Stimulated activated CD4-positive, alpha-beta T cell treated with anti-CD3 and anti-CD28 coated beads, TNF-alpha, amount 100 ng/mL, for 4 hours (primary cell): ENCODE data around the gene ADAM15.
A peak's percentile ranks its signal among the peaks of the same experiment; 100 is the strongest.

Source experiments
- DNase-seq, 3 experiments: peaks; one replicate each; pipeline ENCODE4 v3.0.0-alpha.2; 2020; ENCODE audit warnings: low read depth in 3 of 3

Gene ADAM15

DNA sequence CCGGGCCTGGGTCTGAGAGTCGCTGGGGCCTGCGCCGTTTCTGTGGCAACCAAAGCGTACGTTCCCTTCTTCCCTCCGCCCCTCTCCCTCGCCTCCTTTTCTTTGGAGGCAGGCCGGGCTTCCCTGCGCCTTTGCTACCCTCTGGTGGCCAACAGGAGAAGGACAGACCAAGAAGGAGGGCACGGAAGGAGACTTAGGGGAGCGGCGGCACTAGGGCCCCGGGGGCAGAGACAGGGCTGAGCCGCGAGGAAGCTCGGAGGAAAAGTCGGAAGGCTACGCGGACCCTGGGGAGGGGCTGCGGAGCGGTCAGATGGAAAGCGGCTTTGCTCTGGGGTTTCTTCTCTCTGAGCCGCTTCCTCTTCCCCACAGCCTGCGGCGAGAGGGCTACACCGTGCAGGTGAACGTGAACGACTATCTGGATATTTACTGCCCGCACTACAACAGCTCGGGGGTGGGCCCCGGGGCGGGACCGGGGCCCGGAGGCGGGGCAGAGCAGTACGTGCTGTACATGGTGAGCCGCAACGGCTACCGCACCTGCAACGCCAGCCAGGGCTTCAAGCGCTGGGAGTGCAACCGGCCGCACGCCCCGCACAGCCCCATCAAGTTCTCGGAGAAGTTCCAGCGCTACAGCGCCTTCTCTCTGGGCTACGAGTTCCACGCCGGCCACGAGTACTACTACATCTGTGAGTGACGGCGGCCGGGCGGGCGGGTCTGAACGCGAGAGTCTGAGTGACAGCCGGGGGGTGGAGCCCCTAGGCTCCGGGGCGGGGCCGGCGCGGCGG is 33.8 kb downstream of the ADAM15 start:
- peak; percentile 82 to 89 (median 84) for DNase-seq

DNA sequence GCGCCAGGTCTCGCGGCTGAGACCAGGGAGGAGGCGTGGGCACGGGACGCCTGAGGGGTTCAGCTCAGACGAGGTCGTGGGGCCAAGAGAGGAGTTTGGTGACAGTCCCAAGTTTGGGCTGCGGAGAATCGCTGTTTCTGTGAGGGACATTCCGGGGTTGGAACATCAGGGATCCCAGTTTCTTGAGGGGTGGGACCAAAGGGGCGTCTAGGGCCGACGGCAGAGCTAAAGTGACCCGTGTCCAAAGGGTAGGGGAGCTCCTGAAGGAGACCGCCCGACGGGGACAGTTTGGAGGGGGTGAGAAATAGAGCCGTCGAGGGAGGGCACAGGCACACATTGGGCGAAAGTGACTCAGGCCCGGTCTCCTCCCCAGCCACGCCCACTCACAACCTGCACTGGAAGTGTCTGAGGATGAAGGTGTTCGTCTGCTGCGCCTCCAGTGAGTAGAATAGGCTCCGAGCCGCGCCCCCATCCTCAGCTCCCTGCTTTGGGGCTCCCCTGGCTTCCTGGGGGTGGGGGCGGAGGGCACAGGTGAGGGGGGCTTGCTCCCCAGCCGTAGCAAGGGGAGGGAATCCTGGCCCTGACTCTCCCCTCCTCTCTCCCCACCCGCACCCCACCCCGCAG is 34.5 kb downstream of the ADAM15 start:
- peak; percentile 62 to 79 (median 77) for DNase-seq

DNA sequence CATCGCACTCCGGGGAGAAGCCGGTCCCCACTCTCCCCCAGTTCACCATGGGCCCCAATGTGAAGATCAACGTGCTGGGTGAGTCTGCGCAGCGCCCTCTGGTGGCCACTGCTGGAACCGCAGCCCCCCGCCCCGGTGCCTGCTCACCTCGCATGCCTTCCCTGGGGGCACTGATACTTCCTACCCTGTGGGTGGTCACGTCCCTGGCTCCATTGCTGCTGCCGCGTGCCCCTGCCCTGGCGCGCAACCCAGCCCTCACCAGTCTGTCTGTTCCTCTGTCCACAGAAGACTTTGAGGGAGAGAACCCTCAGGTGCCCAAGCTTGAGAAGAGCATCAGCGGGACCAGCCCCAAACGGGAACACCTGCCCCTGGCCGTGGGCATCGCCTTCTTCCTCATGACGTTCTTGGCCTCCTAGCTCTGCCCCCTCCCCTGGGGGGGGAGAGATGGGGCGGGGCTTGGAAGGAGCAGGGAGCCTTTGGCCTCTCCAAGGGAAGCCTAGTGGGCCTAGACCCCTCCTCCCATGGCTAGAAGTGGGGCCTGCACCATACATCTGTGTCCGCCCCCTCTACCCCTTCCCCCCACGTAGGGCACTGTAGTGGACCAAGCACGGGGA is 35.1 kb downstream of the ADAM15 start:
- peak; percentile 62 to 73 (median 65) for DNase-seq

DNA sequence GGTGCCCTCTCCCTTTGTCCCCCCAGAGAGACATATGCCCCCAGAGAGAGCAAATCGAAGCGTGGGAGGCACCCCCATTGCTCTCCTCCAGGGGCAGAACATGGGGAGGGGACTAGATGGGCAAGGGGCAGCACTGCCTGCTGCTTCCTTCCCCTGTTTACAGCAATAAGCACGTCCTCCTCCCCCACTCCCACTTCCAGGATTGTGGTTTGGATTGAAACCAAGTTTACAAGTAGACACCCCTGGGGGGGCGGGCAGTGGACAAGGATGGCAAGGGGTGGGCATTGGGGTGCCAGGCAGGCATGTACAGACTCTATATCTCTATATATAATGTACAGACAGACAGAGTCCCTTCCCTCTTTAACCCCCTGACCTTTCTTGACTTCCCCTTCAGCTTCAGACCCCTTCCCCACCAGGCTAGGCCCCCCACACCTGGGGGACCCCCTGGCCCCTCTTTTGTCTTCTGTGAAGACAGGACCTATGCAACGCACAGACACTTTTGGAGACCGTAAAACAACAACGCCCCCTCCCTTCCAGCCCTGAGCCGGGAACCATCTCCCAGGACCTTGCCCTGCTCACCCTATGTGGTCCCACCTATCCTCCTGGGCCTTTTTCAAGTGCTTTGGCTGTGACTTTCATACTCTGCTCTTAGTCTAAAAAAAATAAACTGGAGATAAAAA is 35.9 kb downstream of the ADAM15 start:
- DNase-seq: no peak

DNA sequence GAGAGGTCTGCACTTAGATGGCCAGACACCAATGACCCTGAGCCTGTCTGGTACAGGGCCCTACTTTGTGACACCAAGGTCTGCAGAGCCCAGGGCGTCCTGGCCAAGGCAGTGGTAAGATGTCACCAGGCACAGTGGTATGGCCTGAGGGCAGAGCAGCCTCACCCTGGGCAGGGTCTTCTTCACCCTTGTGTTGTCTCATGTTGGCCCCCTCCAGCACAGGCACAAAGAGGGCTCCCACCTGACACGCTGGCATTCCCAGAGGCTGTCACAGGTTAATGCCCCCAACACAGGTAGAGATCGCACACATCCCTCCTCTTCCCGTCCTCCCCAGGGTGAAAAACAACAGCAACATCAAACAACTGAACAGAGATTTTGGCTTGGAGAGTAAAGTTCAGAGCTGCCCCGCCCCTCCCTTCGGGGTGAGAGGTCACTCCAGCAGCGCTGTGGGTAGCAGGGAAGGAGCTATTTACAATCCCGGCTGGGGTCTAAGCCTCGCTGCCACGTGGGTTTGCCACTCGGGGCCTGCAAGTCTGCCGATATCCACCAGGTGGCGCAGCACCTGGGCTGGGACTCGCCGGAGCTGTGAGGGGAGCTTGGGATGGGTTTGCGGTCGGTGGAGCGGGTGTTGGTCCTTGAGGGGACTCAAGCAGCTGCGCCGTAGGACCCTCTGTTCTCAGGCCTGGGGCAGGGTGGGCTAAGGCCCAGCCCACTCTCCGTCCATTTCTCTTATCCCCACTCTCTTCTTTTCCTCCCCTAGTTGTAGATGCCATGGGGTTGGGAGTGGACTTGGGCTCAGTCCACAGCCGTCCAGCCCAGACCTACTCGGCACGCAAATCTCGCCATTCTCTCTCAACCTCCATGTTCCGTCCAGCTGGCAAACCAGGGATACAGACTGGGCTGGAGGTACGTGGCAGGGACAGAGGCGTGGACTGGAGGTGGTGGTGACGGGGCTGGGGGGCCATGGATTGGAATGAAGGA is 40.2 kb downstream of the ADAM15 start:
- DNase-seq: peak; percentile 68 to 73 (median 70)

DNA sequence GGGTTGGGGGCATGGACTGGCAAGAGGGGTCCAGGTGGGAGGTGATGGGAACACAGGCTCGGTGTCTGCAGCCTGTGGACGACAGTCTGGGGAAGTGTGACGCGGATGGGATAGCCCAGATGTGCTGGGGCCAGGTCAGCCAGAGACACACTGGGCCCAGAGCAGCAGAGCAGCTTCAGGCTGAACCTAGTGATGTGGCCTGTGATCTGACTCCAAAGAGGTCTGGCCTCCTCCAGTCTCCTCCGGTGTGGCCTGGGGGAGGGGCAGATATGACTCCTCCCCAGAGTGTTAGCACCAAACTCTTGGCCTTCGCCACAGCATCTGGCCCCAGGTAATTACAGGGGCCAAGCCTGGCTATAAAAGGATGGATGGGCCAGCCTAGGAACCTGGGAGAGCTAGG is 41.0 kb downstream of the ADAM15 start:
- DNase-seq: no peak

DNA sequence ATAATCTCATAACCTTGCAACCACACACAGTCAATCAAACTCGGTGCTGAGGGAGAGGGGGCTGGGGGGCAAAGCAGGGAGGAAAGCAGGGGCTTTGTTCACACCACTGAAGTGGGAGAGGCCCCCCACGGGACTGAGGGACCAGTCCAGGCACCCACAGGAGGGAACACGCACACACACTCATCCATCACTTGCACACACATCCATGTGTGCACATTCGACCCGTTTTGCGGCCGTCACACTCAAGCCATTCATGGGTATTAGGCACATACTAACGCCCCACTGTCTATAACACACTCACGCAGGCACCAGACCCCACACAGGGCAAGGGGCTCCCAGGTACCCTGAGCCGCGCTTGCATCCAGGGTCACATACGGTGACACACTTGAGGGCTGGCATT is 41.5 kb downstream of the ADAM15 start:
- no peak for DNase-seq

DNA sequence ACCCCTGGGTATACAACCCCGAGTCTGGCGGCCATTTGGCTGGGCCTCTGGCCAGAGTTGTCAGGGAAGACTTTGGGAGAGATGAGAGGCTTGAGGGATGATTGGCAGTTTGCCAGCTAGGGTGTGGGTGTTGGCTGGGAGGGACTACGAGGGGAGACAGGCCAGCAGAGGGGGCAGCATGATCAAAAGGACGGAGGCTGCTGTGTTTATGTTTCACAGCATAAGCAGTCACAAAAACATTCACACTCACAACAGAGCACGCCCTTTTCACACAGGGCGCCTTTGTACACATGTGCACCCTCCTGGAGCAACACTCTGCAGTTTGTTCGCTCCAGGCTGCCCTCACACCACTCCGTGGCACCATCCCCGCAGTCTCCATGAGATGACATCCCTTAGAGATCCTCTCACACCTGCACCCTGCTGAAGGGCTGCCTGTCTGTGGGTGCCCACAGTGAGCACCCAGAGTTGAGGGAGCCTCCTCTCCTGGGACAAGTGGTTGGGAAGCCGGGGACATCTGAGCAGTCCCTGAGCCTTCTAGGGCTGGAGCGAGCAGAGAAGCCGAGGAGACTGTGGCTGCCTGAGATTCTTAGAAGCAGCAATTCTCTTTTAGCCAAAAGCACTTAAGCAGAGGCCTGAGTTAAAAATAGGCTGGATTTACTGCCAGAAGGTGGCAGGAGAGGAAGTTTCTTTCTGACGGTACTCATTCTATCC is 43.0 kb downstream of the ADAM15 start:
- DNase-seq: no peak

DNA sequence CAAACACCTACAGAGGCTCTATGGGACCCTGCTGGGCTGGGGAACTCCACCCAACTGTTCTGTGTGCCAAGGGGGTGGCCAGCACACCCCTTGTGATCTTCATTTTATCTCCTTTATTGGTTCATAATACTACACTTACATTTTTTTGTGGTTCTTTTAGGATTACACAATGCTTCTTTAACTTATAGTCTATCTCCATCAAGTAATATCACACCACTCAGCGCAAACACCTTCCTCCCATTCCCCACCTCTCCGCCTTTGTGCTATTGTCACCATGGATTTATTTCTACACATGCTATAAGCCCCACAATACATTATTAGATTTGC is 43.5 kb downstream of the ADAM15 start:
- no peak for DNase-seq

DNA sequence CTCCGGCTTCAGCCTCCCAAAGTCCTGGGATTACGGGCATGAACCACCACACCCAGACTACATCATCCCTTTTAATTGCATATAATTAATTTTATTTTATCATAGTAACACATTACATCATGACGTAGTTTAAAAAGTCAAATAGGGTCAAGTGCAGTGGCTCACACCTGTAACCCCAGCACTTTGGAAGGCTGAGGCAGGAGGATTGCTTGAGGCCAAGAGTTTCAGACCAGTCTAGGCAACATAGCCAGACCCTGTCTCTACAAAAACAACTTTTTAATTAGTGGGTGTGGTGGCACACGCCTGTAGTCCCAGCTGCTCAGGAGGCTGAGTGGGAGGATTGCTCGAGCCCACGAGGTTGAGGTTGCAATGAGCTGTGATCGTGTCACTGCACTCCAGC is 48.2 kb downstream of the ADAM15 start:
- DNase-seq: no peak

DNA sequence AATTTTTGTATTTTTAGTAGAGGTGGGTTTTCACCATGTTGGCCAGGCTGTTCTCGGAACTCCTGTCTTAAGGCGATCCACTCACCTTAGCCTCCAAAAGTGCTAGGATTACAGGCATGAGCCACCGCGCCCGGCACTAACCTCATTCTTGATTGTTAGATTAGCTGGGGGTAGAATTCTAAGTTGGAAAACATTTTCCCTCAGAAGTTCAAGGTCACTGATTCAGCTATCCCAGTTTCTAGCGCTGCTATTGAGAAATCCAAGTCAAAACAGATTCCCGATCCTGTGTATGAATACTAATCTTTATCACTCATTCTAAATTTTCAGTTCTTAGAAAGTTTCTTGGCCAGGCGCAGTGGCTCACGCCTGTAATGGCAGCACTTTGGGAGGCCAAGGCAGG is 52.2 kb downstream of the ADAM15 start:
- DNase-seq: no peak

DNA sequence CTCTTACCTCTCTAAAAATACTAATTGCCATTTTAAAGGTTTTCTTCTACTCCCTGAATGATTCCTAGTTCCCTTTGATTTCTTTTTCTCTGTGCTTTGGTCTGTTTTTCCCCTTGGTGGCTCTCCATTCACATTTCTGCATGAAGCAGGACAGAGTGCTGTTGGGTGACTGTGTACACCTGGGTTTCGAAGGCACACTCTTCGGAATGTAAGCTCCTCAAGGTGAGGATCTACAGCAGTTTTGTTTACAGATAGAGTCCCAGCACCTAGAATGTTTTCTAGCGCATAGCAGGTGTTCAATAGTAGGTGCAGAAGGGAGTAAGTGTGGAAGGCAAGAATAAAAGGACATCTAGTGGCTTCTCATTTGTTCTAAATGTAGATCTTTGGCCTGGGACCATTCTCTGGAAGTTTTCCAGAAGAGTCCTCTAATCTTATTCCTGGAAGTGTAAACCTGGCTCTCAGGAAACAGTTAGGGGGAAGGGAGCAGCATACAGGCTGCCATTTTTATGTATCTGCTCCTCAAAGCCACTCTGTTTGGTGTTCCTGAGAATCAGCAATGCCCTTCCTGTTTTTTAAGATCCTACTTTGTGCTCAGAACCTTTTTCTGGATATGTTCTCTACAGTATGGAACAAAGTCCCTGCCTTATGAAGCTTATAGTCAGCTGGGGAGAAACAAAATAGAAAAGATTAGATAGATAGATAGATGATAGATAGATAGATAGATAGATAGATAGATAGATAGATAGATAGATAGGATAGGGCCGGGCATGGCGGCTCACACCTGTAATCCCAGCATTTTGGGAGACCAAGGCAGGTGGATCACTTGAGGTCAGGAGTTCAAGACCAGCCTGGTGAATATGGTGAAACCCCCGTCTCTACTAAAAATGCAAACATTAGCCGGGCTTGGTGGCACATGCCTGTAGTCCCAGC is 53.8 kb downstream of the ADAM15 start:
- no peak for DNase-seq

DNA sequence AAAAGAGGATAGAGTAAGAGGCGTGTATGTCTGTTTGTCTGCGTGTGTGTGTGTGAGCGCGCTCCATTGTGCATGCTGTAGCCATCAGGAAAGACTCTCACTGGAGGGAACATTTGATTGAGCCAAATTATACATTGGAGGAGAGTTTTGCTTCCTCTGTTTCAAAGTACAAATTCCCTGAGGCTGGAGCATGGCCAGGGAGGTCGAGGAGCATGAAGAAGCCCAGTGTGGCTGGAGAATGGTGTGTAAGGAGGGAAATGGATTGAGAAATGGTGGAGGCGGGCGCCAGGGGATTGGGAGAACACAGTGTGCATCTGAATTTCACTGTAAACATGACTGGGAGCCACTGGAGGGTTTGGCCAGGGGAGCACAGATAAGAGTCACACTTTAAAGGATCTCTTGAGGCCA is 54.5 kb downstream of the ADAM15 start:
- no peak for DNase-seq

DNA sequence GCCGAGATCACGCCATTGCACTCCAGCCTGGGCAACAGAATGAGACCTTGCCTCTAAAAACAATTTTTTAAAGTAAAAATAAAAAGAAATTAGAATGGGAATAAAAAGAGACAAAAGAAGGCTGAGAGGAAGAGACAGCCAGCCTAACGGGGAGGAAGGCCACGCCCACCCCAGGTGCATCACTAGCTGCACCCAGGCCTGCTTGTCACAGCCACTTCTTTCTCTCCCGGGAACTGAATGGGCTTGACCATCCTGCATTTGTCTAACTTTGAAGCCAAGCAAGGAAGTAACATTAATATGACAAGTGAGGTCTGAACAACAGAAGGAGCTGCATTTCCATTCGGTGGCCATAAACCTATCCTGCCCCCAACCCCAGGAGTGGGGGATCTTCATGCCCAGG is 55.7 kb downstream of the ADAM15 start:
- DNase-seq: no peak

DNA sequence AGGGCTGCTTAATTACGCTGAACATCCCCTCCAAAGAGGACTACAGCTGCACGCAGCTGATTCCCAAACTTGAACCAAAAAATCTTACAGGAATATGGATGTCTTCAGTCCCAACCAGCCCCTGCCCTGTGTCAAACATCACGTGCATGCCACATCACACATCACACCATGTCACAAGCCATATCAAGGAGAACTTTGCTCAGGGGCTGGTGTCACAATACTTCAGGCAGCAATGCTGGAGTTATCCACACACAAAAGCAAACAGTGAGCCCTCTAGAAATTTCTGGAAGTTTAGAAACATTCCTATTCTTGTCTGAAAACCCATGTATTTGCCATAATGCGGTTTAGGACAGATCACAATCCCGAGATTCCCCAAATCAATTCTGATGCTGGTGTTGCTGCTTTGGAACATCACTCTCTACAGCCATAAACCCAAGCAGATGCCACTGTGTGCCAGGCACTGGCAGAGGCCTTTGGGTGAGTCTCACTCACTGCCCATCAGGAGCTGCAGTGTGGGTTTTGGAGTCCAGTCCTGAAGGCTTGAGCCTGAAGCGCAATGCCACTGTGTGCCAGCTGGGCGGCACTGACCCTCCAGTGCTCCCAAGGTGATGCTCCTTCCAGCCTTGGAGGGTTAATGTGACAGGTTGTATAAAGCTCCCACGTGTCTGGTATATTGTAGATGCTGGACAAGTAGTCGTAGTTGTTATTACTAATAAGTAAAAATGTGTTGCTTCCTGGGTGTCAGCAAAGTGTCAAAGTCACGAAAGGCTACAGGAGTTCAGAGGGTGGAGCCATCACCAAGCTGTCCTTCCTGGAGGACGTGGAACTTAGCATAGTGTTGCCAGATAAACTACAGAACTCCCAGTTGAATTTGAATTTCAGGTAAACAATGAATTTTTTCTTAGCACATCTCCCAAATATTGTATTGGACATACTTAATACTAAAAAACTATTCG is 56.5 kb downstream of the ADAM15 start:
- no peak for DNase-seq

DNA sequence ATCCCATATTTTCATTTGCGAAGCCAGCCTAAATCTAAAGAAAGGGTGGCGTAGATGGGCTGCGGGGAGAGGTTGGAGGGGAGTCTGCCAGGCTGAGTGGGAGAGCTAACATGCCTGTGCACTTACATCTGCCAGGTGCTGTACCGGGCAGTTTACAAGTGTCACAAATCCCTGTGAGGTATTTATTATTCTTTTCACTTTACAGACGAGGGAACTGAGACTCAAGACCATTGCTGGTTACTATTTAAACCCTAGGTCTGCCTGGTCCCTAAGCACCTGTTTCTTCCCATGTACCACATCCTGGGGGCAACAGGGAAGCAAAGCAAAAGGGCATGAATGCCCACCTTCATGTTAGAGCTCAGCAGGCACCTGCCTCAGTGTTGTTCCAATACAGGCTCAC is 57.2 kb downstream of the ADAM15 start:
- no peak for DNase-seq

DNA sequence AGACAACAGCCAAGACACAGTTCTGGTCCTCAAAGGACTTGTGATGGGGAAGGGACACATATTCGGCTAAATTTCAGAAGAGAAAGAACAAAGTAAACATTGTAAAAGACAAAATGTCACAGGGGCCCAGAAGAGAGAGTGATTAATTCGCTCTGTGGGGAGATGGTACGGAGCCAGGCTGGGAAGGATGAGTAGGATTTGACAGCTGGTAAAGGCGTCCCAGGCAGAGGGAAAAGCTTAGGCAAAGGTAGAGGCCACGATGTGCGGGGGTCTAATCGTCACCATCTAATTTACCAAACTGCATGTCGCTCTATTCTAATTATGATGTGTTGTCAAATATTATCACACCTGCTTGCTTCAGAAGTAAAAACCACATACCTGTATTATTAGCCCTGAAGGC is 59.3 kb downstream of the ADAM15 start:
- no peak for DNase-seq

DNA sequence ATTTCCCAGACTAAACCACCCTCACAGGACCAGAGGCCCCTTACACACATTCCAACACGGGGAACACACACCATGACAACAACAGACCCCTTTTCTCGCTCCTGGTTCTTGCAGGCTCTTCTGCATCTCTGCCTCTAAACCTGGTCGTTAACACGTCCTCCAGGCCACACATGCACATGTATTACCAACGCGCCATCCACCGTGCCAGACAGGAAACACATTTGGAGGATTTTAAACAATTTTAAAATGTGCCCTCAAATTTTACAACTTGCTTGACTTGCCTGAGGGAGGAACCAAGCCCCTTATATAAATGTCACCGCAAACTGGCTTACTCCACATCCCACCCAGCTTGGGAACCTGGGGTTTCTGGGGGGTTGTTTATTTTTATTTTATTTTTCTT is 59.7 kb downstream of the ADAM15 start:
- no peak for DNase-seq
